CD4-positive, alpha-beta T cell treated with Interleukin-4 for 1 hour (primary cell): Measurements from ENCODE around the gene DIPK1B.

Experiments used
- DNase-seq, 2 donors: peaks; one replicate each; pipeline ENCODE4 v3.0.0-alpha.2; 2020 to 2022

The DIPK1B gene

DNA sequence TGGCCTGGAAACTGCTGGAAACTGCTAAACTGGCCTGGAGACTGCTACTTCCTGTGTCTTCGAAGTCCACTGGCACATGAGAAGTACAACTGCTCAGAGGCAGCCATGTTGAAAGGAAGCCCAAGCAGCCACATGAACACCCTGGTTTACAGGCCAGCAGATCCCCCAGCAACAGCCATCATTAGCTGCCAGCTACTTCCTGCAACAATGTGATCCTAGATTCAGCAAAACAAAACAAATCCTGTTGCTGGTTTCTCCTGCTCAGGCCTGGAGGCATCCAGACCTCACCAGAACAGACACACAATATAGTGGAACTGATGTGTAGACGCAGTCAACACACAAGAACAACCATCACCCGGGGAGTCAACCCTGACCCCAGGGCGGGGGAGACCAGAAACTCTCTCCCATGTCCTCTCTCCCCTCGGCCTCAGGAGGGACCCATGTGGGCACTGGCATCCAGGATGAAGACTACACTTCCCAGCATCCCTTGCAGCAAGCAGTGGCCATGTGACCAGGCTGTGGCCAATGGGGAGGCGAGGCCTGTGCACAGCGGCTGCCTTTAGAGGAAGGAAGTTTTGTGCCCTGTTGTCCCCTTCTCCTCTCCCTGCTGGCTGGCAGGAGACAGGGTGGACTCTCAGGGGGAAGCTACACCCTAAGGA, 61.1 kb downstream of the DIPK1B start:
- peak in 1 of 2 donors; percentile 56 for DNase-seq
